Adrenal gland (tissue), 5 donors: Measurements from ENCODE around the gene SMO.

Experiments used
- CTCF ChIP-seq, 6 experiments: fragments of 450-650 bp in 4 of 6; fragments of 200-600 bp in 2 of 6; sonication (generic) in 1 of 6; IDR thresholded peaks; 1 replicate in 5 of 6; 2 replicates in 1 of 6; pipeline versions ENCODE4 v1.5.1 to v1.8.0; 2016 to 2021; ENCODE audit warnings: antibody characterized with exemption in 6 of 6, mild to moderate bottlenecking in 2 of 6, moderate library complexity in 1 of 6
- POLR2A ChIP-seq, 2 donors: fragments of 450-650 bp; IDR thresholded peaks; one replicate each; pipeline ENCODE4 v1.6.1; 2017; ENCODE audit warnings: antibody characterized with exemption in 2 of 2, mild to moderate bottlenecking in 2 of 2, moderate library complexity in 1 of 2
- donor health status: DM: no; HTN: no; CAD: no.

- TF ChIP-seq CTCF (IDR thresholded peaks at IDR 0.05): no peak
- TF ChIP-seq POLR2A (IDR thresholded peaks at IDR 0.05): no peak
Observed at GRCh38 chr7:129147731-129148130, 40.7 kb upstream of the SMO start.
